SK-N-SH (cell line): ENCODE data around the gene PPT2. TPM values are rescaled to one million over a fixed set of nuclear protein-coding genes. Genes with fewer than 3 reads are reported as not detected.

ENCODE experiments used
- CTCF ChIA-PET: fragments of 300-600, 350-600 bp; formaldehyde crosslinking; extraction: SDS; loops from one replicate; lab custom pipeline; 2021; lab: Yijun Ruan, JAX
- POLR2A ChIA-PET: fragments of 350-600 bp; sonication (Branson Sonifier 250); formaldehyde crosslinking; extraction: SDS; loops from one replicate; lab custom pipeline; 2020; ENCODE audit warnings: antibody characterized with exemption, inconsistent platforms; lab: Yijun Ruan, JAX
- DNase-seq: peaks from one replicate; pipeline ENCODE4 v3.0.0; 2012
- H2AFZ ChIP-seq: fragments of 200-600 bp; sonication (generic); 2 replicates; pipeline ENCODE4 v1.8.1; 2016; ENCODE audit warnings: antibody characterized with exemption, mild to moderate bottlenecking, low read depth
- H3F3A ChIP-seq: fragments of 200-600 bp; sonication (generic); replicated peaks from 2 replicates; pipeline ENCODE3; 2016; ENCODE audit warnings: antibody characterized with exemption, mild to moderate bottlenecking; ENCODE audit not compliant: insufficient read depth
- H3K27ac ChIP-seq, 2 experiments: fragments of 200-500 bp in 1 of 2; fragments of 200-600 bp in 1 of 2; sonication (Bioruptor generic) in 1 of 2; sonication (generic), shearing (Covaris generic) in 1 of 2; 2 replicates each; pipeline versions ENCODE4 v1.5.1 to v1.6.1; 2014 to 2016; ENCODE audit warnings: low read depth in 2 of 2, inconsistent platforms in 1 of 2, low read length in 1 of 2, mild to moderate bottlenecking in 1 of 2, mixed read lengths in 1 of 2
- H3K27me3 ChIP-seq: fragments of 200-600 bp; sonication (generic), shearing (Covaris generic); 2 replicates; pipeline ENCODE4 v1.6.1; 2016; ENCODE audit warnings: mixed run types; ENCODE audit not compliant: insufficient read depth
- H3K36me3 ChIP-seq, 2 experiments: fragments of 200-500 bp in 1 of 2; fragments of 200-600 bp in 1 of 2; sonication (Bioruptor generic) in 1 of 2; sonication (generic) in 1 of 2; replicated peaks in 1 of 2; 2 replicates each; pipeline versions ENCODE3 to v1.5.1; 2014 to 2016; ENCODE audit warnings: low read length in 1 of 2, mild to moderate bottlenecking in 1 of 2; ENCODE audit not compliant: insufficient read depth in 2 of 2, control insufficient read depth in 1 of 2
- H3K4me1 ChIP-seq, 2 experiments: fragments of 200-500 bp in 1 of 2; fragments of 200-600 bp in 1 of 2; sonication (Bioruptor generic) in 1 of 2; sonication (generic), shearing (Covaris generic) in 1 of 2; 2 replicates each; pipeline versions ENCODE4 v1.5.1 to v1.6.1; 2014 to 2016; ENCODE audit warnings: low read depth in 1 of 2, low read length in 1 of 2, mixed run types in 1 of 2; ENCODE audit not compliant: insufficient read depth in 2 of 2, control insufficient read depth in 1 of 2
- H3K4me2 ChIP-seq: fragments of 200-600 bp; sonication (generic), shearing (Covaris generic); 2 replicates; pipeline ENCODE4 v1.6.1; 2017; ENCODE audit warnings: mixed run types
- H3K4me3 ChIP-seq, 2 experiments: fragments of 200-500 bp in 1 of 2; fragments of 200-600 bp in 1 of 2; sonication (Bioruptor generic) in 1 of 2; sonication (generic), shearing (Covaris generic) in 1 of 2; 2 replicates each; pipeline versions ENCODE4 v1.5.1 to v1.8.1; 2014 to 2016; ENCODE audit warnings: low read depth in 2 of 2, inconsistent platforms in 1 of 2, low read length in 1 of 2, mild to moderate bottlenecking in 1 of 2, mixed read lengths in 1 of 2, moderate library complexity in 1 of 2
- H3K79me2 ChIP-seq: fragments of 200-600 bp; sonication (generic); 2 replicates; pipeline ENCODE4 v1.8.1; 2017; ENCODE audit warnings: mild to moderate bottlenecking; ENCODE audit not compliant: insufficient read depth
- H3K9ac ChIP-seq: fragments of 200-600 bp; sonication (generic); 2 replicates; pipeline ENCODE4 v1.6.1; 2017; ENCODE audit warnings: mixed run types
- H3K9me2 ChIP-seq: fragments of 200-600 bp; sonication (generic); 2 replicates; pipeline ENCODE4 v1.6.1; 2017; ENCODE audit warnings: mixed run types
- H3K9me3 ChIP-seq: fragments of 200-600 bp; sonication (generic); 2 replicates; pipeline ENCODE4 v1.6.1; 2017; ENCODE audit warnings: mixed run types, mild to moderate bottlenecking, moderate library complexity
- H4K20me1 ChIP-seq: fragments of 200-600 bp; sonication (generic); 2 replicates; pipeline ENCODE4 v1.6.1; 2017; ENCODE audit warnings: mild to moderate bottlenecking, mixed run types; ENCODE audit not compliant: insufficient read depth
- CHD2 ChIP-seq: fragments of 150-350 bp; IDR thresholded peaks from 2 replicates; pipeline ENCODE4 v1.6.1; 2018; ENCODE audit warnings: low read length; ENCODE audit not compliant: partially characterized antibody
- ELF1 ChIP-seq: IDR thresholded peaks from 2 replicates; pipeline ENCODE4 v1.4.0; 2012
- EZH2phosphoT487 ChIP-seq: fragments of 200-600 bp; sonication (generic); IDR thresholded peaks from 2 replicates; pipeline ENCODE4 v1.6.1; 2017; ENCODE audit warnings: low read depth, mixed run types, mild to moderate bottlenecking, antibody characterized with exemption, moderate library complexity, borderline replicate concordance
- FOXJ3 ChIP-seq: sonication (generic); formaldehyde crosslinking; IDR thresholded peaks from 2 replicates; pipeline ENCODE4 v1.5.1; 2020; ENCODE audit warnings: mild to moderate bottlenecking, missing genetic modification reagents
- GABPA ChIP-seq: IDR thresholded peaks from 2 replicates; pipeline ENCODE4 v1.4.0; 2012; ENCODE audit warnings: low read depth, mild to moderate bottlenecking
- GATA2 ChIP-seq: sonication (generic); formaldehyde crosslinking; IDR thresholded peaks from 2 replicates; pipeline ENCODE4 v1.5.0; 2020; ENCODE audit warnings: mild to moderate bottlenecking, missing genetic modification reagents
- JUND ChIP-seq: IDR thresholded peaks from 2 replicates; pipeline ENCODE4 v1.4.0; 2012
- MAX ChIP-seq: IDR thresholded peaks from 2 replicates; pipeline ENCODE4 v1.4.0; 2012; ENCODE audit warnings: low read depth
- MEF2A ChIP-seq: IDR thresholded peaks from 2 replicates; pipeline ENCODE4 v1.4.0; 2012; ENCODE audit warnings: low read depth, borderline replicate concordance
- POLR2AphosphoS5 ChIP-seq: IDR thresholded peaks from 2 replicates; pipeline ENCODE4 v1.6.1; 2012; ENCODE audit warnings: low read depth, low read length
- RCOR1 ChIP-seq: fragments of 150-350 bp; IDR thresholded peaks from 2 replicates; pipeline ENCODE4 v1.6.1; 2017; ENCODE audit warnings: antibody characterized with exemption, low read length
- RFX5 ChIP-seq: IDR thresholded peaks from 2 replicates; pipeline ENCODE4 v1.6.1; 2012; ENCODE audit warnings: mild to moderate bottlenecking, improper control_type of control experiment, low read length
- RXRA ChIP-seq: IDR thresholded peaks from 2 replicates; pipeline ENCODE4 v1.4.0; 2012; ENCODE audit warnings: low read depth, mild to moderate bottlenecking, borderline replicate concordance
- SIN3A ChIP-seq: IDR thresholded peaks from 2 replicates; pipeline ENCODE4 v1.6.1; 2012; ENCODE audit warnings: low read depth, mild to moderate bottlenecking, low read length, moderate library complexity, borderline replicate concordance
- SMC3 ChIP-seq: IDR thresholded peaks from 2 replicates; pipeline ENCODE4 v1.6.1; 2012; ENCODE audit warnings: low read depth, low read length, improper control_type of control experiment
- TAF1 ChIP-seq: IDR thresholded peaks from 2 replicates; pipeline ENCODE4 v1.6.1; 2012; ENCODE audit warnings: low read depth, mild to moderate bottlenecking, low read length, moderate library complexity, borderline replicate concordance
- TCF12 ChIP-seq: IDR thresholded peaks from 2 replicates; pipeline ENCODE4 v1.4.0; 2012
- ZBTB33 ChIP-seq: IDR thresholded peaks from 2 replicates; pipeline ENCODE4 v1.4.0; 2012; ENCODE audit warnings: low read depth, borderline replicate concordance
- WGBS: methylation state at CpG from one replicate; pipeline ENCODE4 v1.1.6; 2017; ENCODE audit warnings: low lambda C conversion rate; 5-methylcytosine and 5-hydroxymethylcytosine counted together
- polyA plus RNA-seq, 3 experiments: library from polyadenylated mRNA; depleted of rRNA; stranded (reverse); fragments of >200 nt; gene quantifications; 2 replicates each; pipeline ENCODE4 v1.2.3, GENCODE V29; 2012
- TF ChIP-seq, protein P1 (sequence below): IDR thresholded peaks from 2 replicates; pipeline ENCODE4 v1.4.0; 2012; ENCODE audit warnings: low read depth, borderline replicate concordance
- TF ChIP-seq, protein P2 (sequence below): fragments of 150-350 bp; IDR thresholded peaks from 2 replicates; pipeline ENCODE4 v1.6.1; 2016; ENCODE audit warnings: mild to moderate bottlenecking, low read depth, low read length

PPT2 gene
- polyA plus RNA-seq, 1 of the 3 experiments (the other 2 are of a cell fraction) = 32.7 TPM

- TF ChIP-seq ZBTB33 (no peak), GABPA (no peak)
- TF ChIP-seq, all 33 proteins: peak for 0
These were observed 16.5 kb upstream of the PPT2 start (continued) for GRCh38 chr6:32137454-32137853.

- Histone ChIP-seq H3K27me3 (no peaks in the 10 kb centered on the region), H3K27ac (no peak overlapping the region), H3K4me1 (no peaks in the 10 kb centered on the region), H3K79me2 (no peaks in the 10 kb centered on the region), H3K4me2 (no peak overlapping the region), H2AFZ (no peak overlapping the region), H3K9ac (no peak overlapping the region), H4K20me1 (no peaks in the 10 kb centered on the region), H3K4me3 (no peak overlapping the region), H3K36me3 (no peaks in the 10 kb centered on the region), H3K9me3 (no peaks in the 10 kb centered on the region), H3F3A (no peaks in the 10 kb centered on the region), H3K9me2 (no peaks in the 10 kb centered on the region)
- TF ChIP-seq, protein P1, sequence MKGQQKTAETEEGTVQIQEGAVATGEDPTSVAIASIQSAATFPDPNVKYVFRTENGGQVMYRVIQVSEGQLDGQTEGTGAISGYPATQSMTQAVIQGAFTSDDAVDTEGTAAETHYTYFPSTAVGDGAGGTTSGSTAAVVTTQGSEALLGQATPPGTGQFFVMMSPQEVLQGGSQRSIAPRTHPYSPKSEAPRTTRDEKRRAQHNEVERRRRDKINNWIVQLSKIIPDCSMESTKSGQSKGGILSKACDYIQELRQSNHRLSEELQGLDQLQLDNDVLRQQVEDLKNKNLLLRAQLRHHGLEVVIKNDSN = no peak
- no peak for TF ChIP-seq ELF1
- TF ChIP-seq GATA2 (CRISPR knock-in tag) = no peak
- TF ChIP-seq GABPA = no peak
- no peak for TF ChIP-seq TAF1
- no peak for TF ChIP-seq POLR2AphosphoS5
- no peak for TF ChIP-seq EZH2phosphoT487
- no peak for TF ChIP-seq RCOR1
- TF ChIP-seq RXRA = no peak
- no peak for TF ChIP-seq CHD2
- no peak for TF ChIP-seq SIN3A
- no peak for TF ChIP-seq FOXJ3 (CRISPR knock-in tag)
- TF ChIP-seq TCF12 = no peak
- TF ChIP-seq, protein P2, sequence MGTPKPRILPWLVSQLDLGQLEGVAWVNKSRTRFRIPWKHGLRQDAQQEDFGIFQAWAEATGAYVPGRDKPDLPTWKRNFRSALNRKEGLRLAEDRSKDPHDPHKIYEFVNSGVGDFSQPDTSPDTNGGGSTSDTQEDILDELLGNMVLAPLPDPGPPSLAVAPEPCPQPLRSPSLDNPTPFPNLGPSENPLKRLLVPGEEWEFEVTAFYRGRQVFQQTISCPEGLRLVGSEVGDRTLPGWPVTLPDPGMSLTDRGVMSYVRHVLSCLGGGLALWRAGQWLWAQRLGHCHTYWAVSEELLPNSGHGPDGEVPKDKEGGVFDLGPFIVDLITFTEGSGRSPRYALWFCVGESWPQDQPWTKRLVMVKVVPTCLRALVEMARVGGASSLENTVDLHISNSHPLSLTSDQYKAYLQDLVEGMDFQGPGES = no peak
- TF ChIP-seq MAX = no peak
- no peak for TF ChIP-seq MEF2A
- no peak for TF ChIP-seq SMC3
- TF ChIP-seq JUND = no peak
- TF ChIP-seq RFX5 = no peak
- no peak for TF ChIP-seq ZBTB33
- DNase-seq = no peak
- CTCF ChIA-PET = no interaction called here
- 74% methylated on average over 5 of the region's 5 CpGs for WGBS
- POLR2A ChIA-PET = no interaction called here
These were observed 14.4 kb upstream of the PPT2 start for GRCh38 chr6:32139590-32139989.
